ENCODE results near the gene TGM6. TPM values are rescaled to one million over a fixed set of nuclear protein-coding genes. Genes with fewer than 3 reads are reported as not detected.

The TGM6 gene
- total and polyA plus RNA-seq, 4 donors: not detected

DNA sequence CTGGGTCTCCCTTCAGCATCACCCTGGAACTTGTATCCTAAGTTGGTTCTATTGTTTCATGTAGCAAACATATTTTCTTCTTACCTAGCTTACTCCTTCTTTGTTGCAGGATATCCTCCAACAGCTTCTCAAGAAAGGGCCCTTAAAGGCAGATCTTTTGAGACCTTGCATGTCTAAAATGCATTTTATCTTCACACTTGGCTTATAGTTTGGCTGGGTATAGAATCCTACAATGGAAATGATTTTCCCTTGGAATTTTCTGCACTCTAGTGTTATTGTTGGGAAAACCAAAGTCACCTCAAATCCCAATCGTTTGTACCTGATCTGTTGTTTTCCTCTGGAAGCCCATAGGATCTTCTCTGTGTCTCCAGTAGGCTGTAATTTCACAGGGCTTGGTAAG, 12.1 kb upstream of the TGM6 start:
- no peak for ATAC-seq (ENCODE audit: insufficient read depth, low FRiP score)
- no peak overlapping the region for H3K27ac ChIP-seq (ENCODE audit: low read depth in 1 of 2, low read length in 1 of 2)
- no peak overlapping the region for H3K4me3 ChIP-seq
- 55 to 68% methylated on average over 1 of the region's 1 CpG for WGBS, 2 donors
- DNase-seq: no peak
- H3K9ac ChIP-seq (ENCODE audit: insufficient read depth in 1 of 2, low read length in 2 of 2): no peak overlapping the region
- no peaks in the 10 kb centered on the region for H3K36me3 ChIP-seq (ENCODE audit: control insufficient read depth in 4 of 4, insufficient read depth in 4 of 4, low read length in 4 of 4)
- no peaks in the 10 kb centered on the region for H3K4me1 ChIP-seq (ENCODE audit: control insufficient read depth in 5 of 5, insufficient read depth in 5 of 5, low read length in 5 of 5)
- peaks cover 0 to 4% (median 3%) of the 10 kb centered on the region in 3 donors for H3K27me3 ChIP-seq (ENCODE audit: control insufficient read depth in 3 of 3, insufficient read depth in 3 of 3, low read length in 2 of 3)
- TF ChIP-seq, protein P1, sequence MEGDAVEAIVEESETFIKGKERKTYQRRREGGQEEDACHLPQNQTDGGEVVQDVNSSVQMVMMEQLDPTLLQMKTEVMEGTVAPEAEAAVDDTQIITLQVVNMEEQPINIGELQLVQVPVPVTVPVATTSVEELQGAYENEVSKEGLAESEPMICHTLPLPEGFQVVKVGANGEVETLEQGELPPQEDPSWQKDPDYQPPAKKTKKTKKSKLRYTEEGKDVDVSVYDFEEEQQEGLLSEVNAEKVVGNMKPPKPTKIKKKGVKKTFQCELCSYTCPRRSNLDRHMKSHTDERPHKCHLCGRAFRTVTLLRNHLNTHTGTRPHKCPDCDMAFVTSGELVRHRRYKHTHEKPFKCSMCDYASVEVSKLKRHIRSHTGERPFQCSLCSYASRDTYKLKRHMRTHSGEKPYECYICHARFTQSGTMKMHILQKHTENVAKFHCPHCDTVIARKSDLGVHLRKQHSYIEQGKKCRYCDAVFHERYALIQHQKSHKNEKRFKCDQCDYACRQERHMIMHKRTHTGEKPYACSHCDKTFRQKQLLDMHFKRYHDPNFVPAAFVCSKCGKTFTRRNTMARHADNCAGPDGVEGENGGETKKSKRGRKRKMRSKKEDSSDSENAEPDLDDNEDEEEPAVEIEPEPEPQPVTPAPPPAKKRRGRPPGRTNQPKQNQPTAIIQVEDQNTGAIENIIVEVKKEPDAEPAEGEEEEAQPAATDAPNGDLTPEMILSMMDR (IDR thresholded peaks at IDR 0.05; ENCODE audit: control extremely low read depth, extremely low read depth): no peak
- H3K9me3 ChIP-seq (ENCODE audit: control insufficient read depth in 4 of 4, insufficient read depth in 3 of 4, low read length in 3 of 4): peaks cover 0 to 5% (median 2%) of the 10 kb centered on the region in 4 donors

- Histone ChIP-seq H3K27me3 (ENCODE audit: control insufficient read depth in 3 of 3, insufficient read depth in 3 of 3, low read length in 2 of 3) (peaks cover 0 to 4% (median 3%) of the 10 kb centered on the region in 3 donors), H3K9ac (ENCODE audit: insufficient read depth in 1 of 2, low read length in 2 of 2) (no peak overlapping the region), H3K4me1 (ENCODE audit: control insufficient read depth in 5 of 5, insufficient read depth in 5 of 5, low read length in 5 of 5) (no peaks in the 10 kb centered on the region), H3K4me3 (no peak overlapping the region), H3K27ac (ENCODE audit: low read depth in 1 of 2, low read length in 1 of 2) (no peak overlapping the region), H3K9me3 (ENCODE audit: control insufficient read depth in 4 of 4, insufficient read depth in 3 of 4, low read length in 3 of 4) (peaks cover 0 to 7% (median 2%) of the 10 kb centered on the region in 4 donors), H3K36me3 (ENCODE audit: control insufficient read depth in 4 of 4, insufficient read depth in 4 of 4, low read length in 4 of 4) (no peaks in the 10 kb centered on the region)
- no peak for ATAC-seq (ENCODE audit: insufficient read depth, low FRiP score)
- TF ChIP-seq, protein P1 (IDR thresholded peaks at IDR 0.05; ENCODE audit: control extremely low read depth, extremely low read depth): no peak
- no peak for DNase-seq
Measured at GRCh38 chr20:2373098-2373497, 7.6 kb upstream of the TGM6 start.

DNA sequence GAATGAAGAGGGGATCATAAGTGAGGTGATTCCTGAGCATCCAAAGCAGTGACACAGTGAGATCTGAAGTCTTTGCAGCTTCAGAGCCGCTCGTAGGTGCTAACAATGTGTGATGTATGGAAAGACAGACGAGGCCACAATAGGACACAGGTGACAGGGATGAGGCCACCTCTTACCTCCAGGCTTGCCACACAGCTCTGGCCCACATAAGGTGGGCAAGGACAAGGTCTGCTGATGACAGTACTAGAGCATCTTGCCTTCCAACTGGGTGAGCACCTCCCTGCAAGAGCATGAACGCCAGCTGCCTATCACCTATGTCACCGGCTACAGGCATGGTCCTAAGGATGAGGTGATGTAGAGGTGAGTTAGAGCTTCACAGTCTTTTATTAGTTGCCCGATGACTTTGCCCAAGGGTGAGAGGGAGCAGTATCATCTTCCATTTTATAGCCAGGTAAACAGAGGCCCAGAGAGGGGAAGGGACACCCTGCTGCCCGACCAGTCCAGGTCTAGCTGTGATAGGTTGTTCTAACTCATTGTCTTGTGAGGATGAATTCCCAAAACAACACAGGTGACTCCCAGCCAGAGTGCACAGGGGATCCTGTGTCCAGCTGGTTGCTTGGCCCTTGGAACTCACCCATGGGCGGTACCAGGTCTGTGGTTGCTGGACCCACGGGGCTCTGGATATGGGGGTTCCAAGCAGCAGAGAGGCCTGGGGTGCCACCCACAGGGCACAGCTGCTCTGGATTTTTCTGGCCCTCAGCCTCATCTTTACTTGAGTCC, 6.2 kb upstream of the TGM6 start:
- no peak overlapping the region for H3K9ac ChIP-seq (ENCODE audit: insufficient read depth in 1 of 2, low read length in 2 of 2)
- no peak for ATAC-seq (ENCODE audit: insufficient read depth, low FRiP score)
- TF ChIP-seq, protein P1 (IDR thresholded peaks at IDR 0.05; ENCODE audit: control extremely low read depth, extremely low read depth): no peak
- no peak overlapping the region for H3K4me3 ChIP-seq
- H3K4me1 ChIP-seq (ENCODE audit: control insufficient read depth in 5 of 5, insufficient read depth in 5 of 5, low read length in 5 of 5): peaks cover 0 to 2% (median 0%) of the 10 kb centered on the region in 5 donors
- no peak for DNase-seq
- peaks cover 0 to 7% (median 0%) of the 10 kb centered on the region in 4 donors for H3K9me3 ChIP-seq (ENCODE audit: control insufficient read depth in 4 of 4, insufficient read depth in 3 of 4, low read length in 3 of 4)
- H3K27me3 ChIP-seq (ENCODE audit: control insufficient read depth in 3 of 3, insufficient read depth in 3 of 3, low read length in 2 of 3): peaks cover 0 to 3% (median 0%) of the 10 kb centered on the region in 3 donors
- H3K27ac ChIP-seq (ENCODE audit: low read depth in 1 of 2, low read length in 1 of 2): no peak overlapping the region
- 80 to 84% methylated on average over 9 of the region's 9 CpGs for WGBS, 2 donors
- no peaks in the 10 kb centered on the region for H3K36me3 ChIP-seq (ENCODE audit: control insufficient read depth in 4 of 4, insufficient read depth in 4 of 4, low read length in 4 of 4)
